TTC549 (cell line): ENCODE data around the gene RFTN1.

Experiments
- FAIRE-seq: peaks from 2 replicates; lab custom pipeline; 2012; peaks lifted over from hg19 to GRCh38; lab: Jason Lieb, UNC

Gene RFTN1

DNA sequence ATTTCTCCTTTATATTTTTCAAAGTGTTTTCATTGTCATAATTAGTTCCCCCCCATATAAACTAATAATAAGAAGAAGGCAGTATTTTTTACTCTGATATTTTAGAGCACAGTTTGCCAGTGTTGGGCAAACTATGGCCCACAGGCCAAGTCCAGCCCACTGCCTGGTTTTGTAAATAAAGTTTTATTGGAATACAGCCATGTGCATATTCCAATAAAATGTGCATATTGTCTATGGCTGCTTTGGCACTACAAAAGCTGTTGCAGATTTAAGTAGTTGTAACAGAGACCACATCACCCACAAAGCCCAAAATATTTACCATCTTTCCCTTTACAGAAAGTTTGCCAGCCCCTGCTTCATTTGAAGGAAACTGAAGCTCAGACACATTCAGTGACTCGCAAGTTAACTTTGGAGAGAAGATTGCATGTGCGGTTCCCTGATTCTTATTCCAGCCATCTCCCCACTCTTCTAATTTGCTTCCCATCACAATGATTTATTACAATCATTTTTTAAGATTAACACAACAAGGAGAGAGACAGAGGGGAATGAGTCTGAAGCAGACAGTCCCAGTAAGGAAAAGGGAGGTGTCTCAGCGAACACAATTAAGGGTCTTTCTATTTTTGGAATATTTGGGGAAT is 48.9 kb downstream of the RFTN1 start:
- no peak for FAIRE-seq

GRCh38 chr3:16463914-16464313 is 49.6 kb downstream of the RFTN1 start:
- FAIRE-seq = no peak

DNA sequence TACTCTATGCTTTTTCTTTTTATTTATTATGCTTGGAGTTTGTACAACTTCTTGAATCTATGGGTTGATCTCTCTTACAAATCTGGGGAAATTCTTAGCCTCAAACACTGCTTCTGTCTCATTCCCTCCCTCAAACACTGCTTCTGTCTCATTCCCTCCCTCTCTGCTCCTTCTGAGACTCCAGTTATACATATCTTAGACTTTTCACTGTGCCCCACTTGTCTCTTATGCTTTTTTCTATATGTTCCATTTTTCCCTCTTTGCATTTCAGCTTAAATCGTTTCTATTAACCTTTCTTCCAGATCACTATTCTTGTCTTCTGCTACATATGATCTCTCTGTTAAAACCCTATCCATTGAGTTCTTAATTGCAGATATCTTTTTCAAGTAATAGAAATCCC is 50.4 kb downstream of the RFTN1 start:
- FAIRE-seq = no peak

- FAIRE-seq = no peak
Measured at GRCh38 chr3:16462679-16463078, 50.8 kb downstream of the RFTN1 start.

GRCh38 chr3:16461463-16462245 is 51.8 kb downstream of the RFTN1 start:
- no peak for FAIRE-seq

- FAIRE-seq = no peak
Measured at GRCh38 chr3:16460886-16461285, 52.6 kb downstream of the RFTN1 start.

GRCh38 chr3:16460273-16460672 is 53.2 kb downstream of the RFTN1 start:
- FAIRE-seq = no peak

DNA sequence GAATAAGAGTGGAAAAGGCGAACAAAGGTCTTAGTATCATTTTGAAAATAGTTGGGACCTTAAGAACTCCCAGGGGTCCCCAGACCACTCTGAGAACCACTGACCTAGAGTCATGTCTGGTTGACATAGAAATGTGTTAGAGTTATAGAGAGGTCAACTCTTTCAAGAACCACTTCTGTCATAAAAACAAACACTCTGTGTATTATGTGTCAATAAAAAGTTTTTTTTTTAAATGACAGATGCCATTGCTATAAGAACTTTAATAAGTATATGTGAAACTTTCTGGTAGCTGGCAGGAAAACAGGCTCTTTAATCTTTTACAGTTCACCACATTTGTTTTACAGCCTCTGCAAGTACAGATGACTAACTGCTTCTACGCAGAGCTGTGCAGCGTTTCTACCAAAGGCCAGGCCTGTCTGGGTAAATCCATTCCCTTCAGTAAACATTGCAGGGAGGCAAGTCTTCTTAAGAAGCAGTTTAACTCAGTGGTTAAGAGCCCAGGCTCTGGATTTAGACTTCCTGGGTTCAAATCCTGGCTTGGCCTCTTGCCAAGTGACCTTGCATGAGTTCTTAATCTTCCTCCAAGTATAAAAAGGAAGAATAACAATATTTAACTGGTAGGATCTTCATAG is 56.6 kb downstream of the RFTN1 start:
- no peak for FAIRE-seq

GRCh38 chr3:16455966-16456365 is 57.5 kb downstream of the RFTN1 start:
- no peak for FAIRE-seq

DNA sequence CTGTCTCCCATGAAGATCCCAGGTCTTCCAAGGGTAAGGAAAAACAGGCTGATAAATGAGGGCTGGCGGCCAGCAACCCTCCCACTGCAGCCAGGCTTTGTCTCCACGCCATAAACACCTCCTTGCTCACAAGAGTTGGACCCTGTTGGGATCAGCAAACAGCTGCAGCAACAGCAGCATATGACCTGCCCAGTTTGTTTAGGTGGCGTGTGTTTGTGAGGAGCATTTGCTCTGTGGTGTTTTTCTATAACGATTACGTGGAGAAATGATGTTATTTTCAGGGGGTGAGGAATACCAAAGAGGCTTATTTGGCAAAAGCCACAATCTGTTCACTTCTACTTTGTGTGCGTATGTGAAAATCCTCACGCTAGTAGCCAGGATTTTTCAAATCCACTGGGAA is 58.5 kb downstream of the RFTN1 start:
- no peak for FAIRE-seq

- FAIRE-seq = no peak
Measured at GRCh38 chr3:16452261-16452660, 61.2 kb downstream of the RFTN1 start.

DNA sequence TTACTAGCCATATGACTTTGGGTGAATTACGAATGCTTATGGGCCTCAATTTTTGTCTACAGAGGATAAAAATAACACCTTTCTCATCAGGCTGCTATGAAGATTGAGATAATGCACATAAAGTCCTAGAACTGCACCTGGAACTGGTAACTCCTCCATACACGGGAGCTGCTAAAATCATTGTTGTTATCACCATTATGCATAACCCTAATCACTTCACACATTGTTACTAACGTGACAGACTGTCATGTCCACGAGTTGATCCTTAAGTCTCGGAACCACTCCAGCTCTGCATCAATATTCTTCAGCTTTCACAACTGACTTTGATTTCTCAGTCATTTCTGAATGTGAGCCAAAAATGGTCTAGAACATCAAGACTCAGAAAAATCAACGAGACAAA is 64.1 kb downstream of the RFTN1 start:
- no peak for FAIRE-seq

GRCh38 chr3:16448639-16449070 is 64.8 kb downstream of the RFTN1 start:
- FAIRE-seq = no peak

DNA sequence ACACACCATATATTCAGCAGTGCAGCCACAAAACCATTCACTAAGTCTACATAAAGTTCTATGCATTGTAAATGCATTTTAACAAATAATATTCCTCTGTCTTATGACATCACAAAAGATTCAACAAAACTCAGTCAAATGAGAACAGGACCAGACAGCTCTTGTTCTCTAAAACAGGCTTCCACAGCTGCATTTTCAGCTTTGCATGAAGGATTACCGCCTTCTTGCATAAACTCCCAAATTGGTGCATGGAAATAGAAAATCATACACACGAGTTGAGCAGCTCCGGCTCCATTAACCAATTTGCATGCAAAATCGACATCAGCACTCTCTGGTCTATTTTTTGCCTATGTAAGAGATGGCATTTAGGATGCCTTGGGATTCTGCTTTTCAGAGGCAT is 66.4 kb downstream of the RFTN1 start:
- FAIRE-seq = no peak

DNA sequence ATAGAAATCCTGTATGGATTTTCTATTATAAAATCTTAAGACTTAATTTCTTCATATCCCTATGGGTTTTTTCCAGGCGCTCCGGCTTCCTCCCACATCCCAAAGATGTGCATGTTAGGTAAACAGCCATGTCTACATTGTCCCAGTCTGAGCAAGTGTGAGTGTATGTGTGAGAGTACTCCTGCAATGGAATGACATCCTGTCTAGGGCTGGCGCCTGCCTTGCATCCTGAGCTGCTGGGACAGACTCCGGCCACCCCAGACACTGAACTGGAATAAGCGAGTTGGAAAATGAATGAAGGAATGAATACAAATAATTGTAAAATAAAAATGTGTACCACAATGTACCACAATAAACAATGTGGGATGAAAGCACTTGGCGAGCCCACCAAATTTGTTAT is 69.2 kb downstream of the RFTN1 start:
- FAIRE-seq = no peak

- no peak for FAIRE-seq
Measured at GRCh38 chr3:16442730-16443129, 70.8 kb downstream of the RFTN1 start.

DNA sequence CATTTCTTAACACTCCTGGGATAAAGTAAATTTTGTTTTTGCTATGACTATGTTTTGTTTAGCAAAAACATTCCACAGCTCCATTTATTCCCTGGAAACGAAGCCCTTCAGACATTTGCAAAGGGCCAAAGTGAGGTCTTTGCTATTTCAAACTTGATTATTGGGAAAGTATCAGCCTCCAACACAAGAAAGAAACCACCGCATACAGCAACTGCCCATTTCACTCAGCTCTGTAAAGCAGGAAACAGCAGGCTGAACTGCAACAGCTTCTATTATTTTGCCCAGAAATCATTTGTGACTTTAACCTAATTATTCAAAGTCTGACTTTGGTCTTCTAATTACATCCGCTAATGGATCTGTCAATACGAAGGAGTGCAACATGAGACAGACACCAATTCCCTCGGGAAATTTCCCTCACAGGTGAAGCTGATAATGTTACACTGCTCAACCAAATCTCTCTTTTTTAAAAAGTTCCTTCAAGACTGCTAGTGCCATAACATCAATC is 72.1 kb downstream of the RFTN1 start:
- FAIRE-seq = no peak

GRCh38 chr3:16439848-16440708 is 73.4 kb downstream of the RFTN1 start:
- FAIRE-seq = no peak

- no peak for FAIRE-seq
Measured at GRCh38 chr3:16439163-16439847, 74.2 kb downstream of the RFTN1 start.

- FAIRE-seq = no peak
Measured at GRCh38 chr3:16437640-16438039, 75.9 kb downstream of the RFTN1 start.

- no peak for FAIRE-seq
Measured at GRCh38 chr3:16433701-16434151, 79.8 kb downstream of the RFTN1 start.

DNA sequence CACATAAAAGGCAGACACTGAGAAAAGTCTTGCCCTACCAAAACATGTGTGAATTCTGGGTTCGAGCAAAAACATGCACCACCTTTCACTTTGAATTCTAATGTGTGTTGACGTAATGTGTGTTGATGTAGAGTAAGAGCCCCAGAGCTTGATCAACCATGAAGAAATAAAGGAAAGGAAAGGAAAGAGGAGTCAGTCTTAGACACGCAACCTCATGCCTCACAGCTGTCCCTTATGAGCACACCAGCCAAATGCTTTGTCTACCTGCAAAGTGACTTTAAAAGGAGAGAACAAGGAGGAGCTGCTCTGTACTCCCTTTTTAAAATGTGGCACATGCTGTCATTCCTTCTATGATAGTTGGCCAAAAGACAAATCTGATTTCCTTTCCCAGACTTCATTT is 80.8 kb downstream of the RFTN1 start:
- FAIRE-seq = no peak
